Activated naive CD4-positive, alpha-beta T cell treated with anti-CD3 and anti-CD28 coated beads, Interleukin-2, amount 50 U/mL, for 72 hours (primary cell): ENCODE data around the gene SALL2. TPM values are rescaled to one million over a fixed set of nuclear protein-coding genes. Genes with fewer than 3 reads are reported as not detected.

Source experiments
- ATAC-seq, 2 donors: fragments of 150-1000 bp; cut with Tn5 transposase; 2 replicates each; pipeline ENCODE4 v1.10.0; 2021; ENCODE audit warnings: mild to moderate bottlenecking in 2 of 2, moderate library complexity in 2 of 2
- DNase-seq, 2 donors: peaks; one replicate each; pipeline ENCODE4 v3.0.0; 2021 to 2022; ENCODE audit warnings: low spot score in 2 of 2
- H3K27ac Mint-ChIP-seq, 2 donors: one replicate each; pipeline ENCODE4 v1.8.0; 2022; ENCODE audit warnings: mild to moderate bottlenecking in 2 of 2, mixed read lengths in 2 of 2
- H3K36me3 Mint-ChIP-seq, 2 donors: one replicate each; pipeline ENCODE4 v1.8.0; 2022; ENCODE audit warnings: mixed read lengths in 2 of 2
- H3K9me3 Mint-ChIP-seq, 2 donors: one replicate each; pipeline ENCODE4 v1.8.0; 2022; ENCODE audit warnings: mixed read lengths in 2 of 2
- total RNA-seq, 2 donors: library from RNA; stranded (reverse); gene quantifications; one replicate each; pipeline ENCODE4 v1.2.3, GENCODE V29; 2022

SALL2 gene
- total RNA-seq, 2 donors from 2014 or later, result 5.4 to 9.3 TPM

DNA sequence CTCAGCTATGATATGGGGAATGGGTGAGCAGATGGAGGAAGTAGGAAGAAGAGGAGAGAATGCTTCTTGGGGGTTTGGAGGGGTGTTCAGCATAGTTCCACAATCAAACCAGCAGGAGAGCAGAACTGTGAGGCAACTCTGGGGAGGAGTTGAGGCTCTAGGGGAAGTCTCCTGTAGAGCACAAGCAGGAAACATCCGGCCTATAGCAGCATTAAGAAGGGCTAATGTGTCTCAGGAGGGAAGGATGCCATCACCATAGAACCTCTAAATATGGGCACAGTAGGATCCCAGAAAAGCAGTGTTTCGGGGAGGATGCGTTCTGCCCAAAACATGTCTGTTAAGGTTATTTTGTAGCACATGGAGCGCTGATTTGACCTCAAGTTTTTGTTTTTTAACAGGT is 8.4 kb upstream of the SALL2 start:
- H3K27ac Mint-ChIP-seq, result no peak overlapping the region
- H3K9me3 Mint-ChIP-seq, result no peaks in the 10 kb centered on the region
- no peak for ATAC-seq
- DNase-seq, result no peak
- H3K36me3 Mint-ChIP-seq, result peaks cover 5 to 6% of the 10 kb centered on the region in 2 donors

DNA sequence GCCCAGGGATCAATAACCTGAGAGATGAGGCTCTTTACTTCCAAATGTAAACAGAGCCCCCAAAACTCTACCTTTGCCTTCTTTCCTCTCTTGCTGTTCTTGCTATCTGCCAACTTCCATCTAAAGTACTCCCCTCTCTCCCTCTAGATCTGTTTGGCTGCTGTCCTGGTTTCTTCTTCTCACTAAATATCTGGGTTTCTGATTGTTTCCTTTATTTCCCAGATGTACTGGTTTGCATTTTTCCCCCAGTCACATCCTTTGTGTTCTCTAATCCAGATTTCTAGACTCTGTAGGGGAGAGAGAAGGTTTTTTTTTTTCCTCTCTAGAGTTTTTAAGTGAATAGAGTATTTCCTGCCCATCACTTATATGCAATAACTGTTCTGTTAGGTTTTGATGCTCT is 7.1 kb upstream of the SALL2 start:
- Mint-ChIP-seq H3K27ac (no peak overlapping the region), H3K36me3 (peaks cover 5 to 6% of the 10 kb centered on the region in 2 donors), H3K9me3 (no peaks in the 10 kb centered on the region)
- ATAC-seq, result no peak
- DNase-seq, result no peak

DNA sequence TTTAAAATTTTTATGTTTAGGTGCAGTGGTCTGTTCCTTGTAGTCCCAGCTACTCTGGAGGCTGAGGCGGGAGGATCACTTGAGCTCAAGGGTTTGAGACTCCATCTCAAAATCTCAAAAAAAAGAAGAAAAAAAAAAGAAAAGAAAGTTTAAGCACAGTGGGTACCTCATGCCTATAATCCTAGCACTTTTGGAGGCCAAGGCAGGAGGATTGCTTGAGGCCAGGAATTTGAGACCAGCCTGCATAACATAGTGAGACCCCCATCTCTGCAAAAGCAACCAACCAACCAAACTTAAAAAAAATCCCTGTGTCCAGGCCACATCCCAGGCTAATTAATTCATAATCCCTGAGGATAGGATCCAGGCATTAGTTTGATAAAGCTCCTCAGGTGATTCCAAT is 3.4 kb upstream of the SALL2 start:
- no peaks in the 10 kb centered on the region for H3K9me3 Mint-ChIP-seq
- H3K36me3 Mint-ChIP-seq, result no peaks in the 10 kb centered on the region
- no peak overlapping the region for H3K27ac Mint-ChIP-seq
- no peak for ATAC-seq
- no peak for DNase-seq

- H3K27ac Mint-ChIP-seq, result no peak overlapping the region
- no peak for DNase-seq
- ATAC-seq, result no peak
- no peaks in the 10 kb centered on the region for H3K9me3 Mint-ChIP-seq
- no peaks in the 10 kb centered on the region for H3K36me3 Mint-ChIP-seq
Observed at GRCh38 chr14:21528381-21529348, 2.5 kb upstream of the SALL2 start.

- no peak for ATAC-seq
- Mint-ChIP-seq H3K9me3 (no peaks in the 10 kb centered on the region), H3K27ac (peak overlapping the region in 1 of 2 donors; percentile 21), H3K36me3 (no peaks in the 10 kb centered on the region)
- DNase-seq, result no peak
Observed at GRCh38 chr14:21527318-21527679, 1.2 kb upstream of the SALL2 start.

DNA sequence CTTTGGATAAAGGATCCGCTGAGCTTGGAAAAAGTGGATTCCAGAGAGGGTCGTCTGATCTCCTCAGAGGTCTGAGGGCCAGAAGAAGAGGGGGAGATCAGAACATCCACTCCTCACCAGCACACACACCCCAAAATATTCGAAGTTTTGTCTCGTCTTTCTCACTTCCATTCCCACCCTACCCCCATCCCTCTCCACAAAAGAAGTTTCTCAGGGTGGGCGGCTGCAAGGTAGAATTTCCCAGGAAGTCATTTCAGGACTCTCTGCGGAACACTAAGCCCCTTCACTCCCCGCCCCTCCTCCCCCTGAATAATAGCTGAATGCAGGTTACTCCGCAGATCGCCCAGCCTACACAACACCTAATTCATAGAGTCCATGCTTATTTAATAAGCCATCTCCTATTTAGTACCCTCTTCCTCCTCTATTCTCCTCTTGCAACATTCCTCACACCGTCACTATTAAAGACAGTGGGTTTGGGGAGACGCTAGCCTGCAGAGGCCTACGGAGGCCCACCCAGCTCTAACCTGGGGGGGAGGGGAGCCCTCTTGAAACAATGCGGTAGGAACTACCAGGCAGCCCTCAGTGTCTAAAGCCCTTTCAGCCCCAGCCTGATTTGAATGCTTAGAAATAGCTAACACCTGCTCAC is 649 bp upstream of the SALL2 start:
- DNase-seq (no peak), ATAC-seq (no peak)
- Mint-ChIP-seq H3K36me3 (no peaks in the 10 kb centered on the region), H3K9me3 (no peaks in the 10 kb centered on the region), H3K27ac (peak overlapping the region in 1 of 2 donors; percentile 43)

DNA sequence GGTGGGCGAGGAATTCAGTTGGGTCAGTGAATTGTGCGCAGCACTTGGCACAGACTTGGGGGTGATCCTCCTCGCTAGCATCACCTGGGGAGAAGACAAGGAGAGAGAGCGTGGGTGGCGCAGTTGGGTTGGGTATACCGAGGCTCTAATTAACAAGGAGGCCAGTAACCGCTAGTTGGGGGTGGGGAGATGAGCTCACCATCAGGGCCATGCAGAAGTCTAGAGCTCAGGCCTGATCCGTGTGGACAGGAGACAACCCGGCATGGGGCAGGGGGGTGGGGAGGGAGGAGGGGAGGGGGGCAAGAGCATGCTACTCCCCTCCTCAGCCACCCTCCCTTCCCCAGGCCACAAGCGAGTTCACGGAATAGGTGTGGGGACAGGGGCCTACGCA is 580 bp downstream of the SALL2 start:
- DNase-seq (no peak), ATAC-seq (no peak)
- no peaks in the 10 kb centered on the region for H3K9me3 Mint-ChIP-seq
- no peaks in the 10 kb centered on the region for H3K36me3 Mint-ChIP-seq
- H3K27ac Mint-ChIP-seq, result peak overlapping the region; percentile 32 to 43

GRCh38 chr14:21524575-21525490 is 1.3 kb downstream of the SALL2 start:
- H3K27ac Mint-ChIP-seq, result peak overlapping the region in 1 of 2 donors; percentile 43
- no peaks in the 10 kb centered on the region for H3K36me3 Mint-ChIP-seq
- ATAC-seq, result no peak
- DNase-seq, result no peak
- no peaks in the 10 kb centered on the region for H3K9me3 Mint-ChIP-seq

GRCh38 chr14:21523203-21523602 is 2.9 kb downstream of the SALL2 start:
- DNase-seq, result no peak
- H3K36me3 Mint-ChIP-seq, result no peaks in the 10 kb centered on the region
- no peaks in the 10 kb centered on the region for H3K9me3 Mint-ChIP-seq
- ATAC-seq, result no peak
- no peak overlapping the region for H3K27ac Mint-ChIP-seq

DNA sequence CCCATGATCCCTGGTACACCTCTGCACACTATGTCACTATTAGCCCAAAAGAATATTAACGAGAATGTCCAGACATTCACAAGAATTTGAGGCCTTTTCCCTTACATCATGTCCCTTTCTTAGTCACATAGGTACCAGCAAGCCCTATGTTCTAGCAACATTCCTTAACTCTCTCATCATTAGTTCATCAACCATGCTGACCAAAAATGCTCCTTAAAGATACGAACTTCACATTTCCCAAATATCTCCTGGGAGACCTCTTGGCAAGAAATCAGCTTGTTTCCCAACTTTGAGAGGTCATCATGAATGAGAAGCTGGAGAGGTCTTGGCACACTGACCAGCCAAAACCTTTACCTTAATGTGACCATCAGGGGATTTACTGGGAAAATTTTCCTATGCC is 4.6 kb downstream of the SALL2 start:
- DNase-seq (no peak), ATAC-seq (no peak)
- Mint-ChIP-seq H3K9me3 (no peaks in the 10 kb centered on the region), H3K27ac (no peak overlapping the region), H3K36me3 (no peaks in the 10 kb centered on the region)

DNA sequence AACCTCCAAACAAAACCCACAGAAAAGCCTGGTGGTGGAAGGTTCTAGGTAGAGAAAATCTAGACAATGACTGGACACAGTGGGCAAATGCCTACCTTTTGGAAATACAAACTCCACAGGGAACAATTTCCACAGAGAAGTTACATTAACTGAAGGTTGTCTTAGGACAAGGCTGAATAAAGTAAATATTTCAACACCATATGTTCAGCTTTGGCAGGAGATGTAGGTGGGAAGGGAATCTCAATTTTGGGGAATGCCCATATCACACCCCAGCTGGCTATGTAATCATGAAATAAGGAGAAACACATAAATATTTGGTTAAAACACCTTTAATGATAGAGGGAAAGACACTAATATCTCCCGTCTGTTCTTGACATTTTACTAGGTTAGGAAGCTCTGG is 5.4 kb downstream of the SALL2 start:
- Mint-ChIP-seq H3K27ac (no peak overlapping the region), H3K9me3 (no peaks in the 10 kb centered on the region), H3K36me3 (no peaks in the 10 kb centered on the region)
- ATAC-seq (no peak), DNase-seq (no peak)

DNA sequence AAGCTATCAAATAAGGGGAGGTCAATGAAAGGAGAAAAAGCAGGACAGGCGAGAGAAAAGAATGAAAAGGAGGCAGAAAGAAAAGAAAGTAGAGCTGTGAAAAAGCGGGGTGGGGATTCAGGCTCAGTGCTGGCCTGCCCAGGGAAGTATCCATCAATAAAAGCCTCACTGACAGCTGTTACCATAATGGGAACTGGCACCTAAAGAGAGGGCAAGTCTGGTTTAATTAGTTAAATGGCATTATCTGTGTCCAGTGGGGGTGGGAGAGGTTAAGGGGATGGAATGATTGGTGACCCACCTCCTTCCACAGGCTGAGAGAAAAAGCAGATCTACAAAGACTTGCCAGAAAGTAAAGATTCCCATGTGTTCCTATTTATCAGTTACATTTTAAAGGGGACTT is 7.4 kb downstream of the SALL2 start:
- no peaks in the 10 kb centered on the region for H3K9me3 Mint-ChIP-seq
- no peak overlapping the region for H3K27ac Mint-ChIP-seq
- no peaks in the 10 kb centered on the region for H3K36me3 Mint-ChIP-seq
- DNase-seq (no peak), ATAC-seq (no peak)

GRCh38 chr14:21514341-21514740 is 11.8 kb downstream of the SALL2 start:
- Mint-ChIP-seq H3K9me3 (no peaks in the 10 kb centered on the region), H3K27ac (no peak overlapping the region)

GRCh38 chr14:21510735-21511657 is 15.2 kb downstream of the SALL2 start, which contains the start of gene METTL3:
Gene METTL3 (minus strand): TSS chr14:21511340. CDS start chr14:21511223, 117 bp downstream.
- DNase-seq (peak; percentile 86 to 96), ATAC-seq (peak; percentile 98 to 99)
- no peaks in the 10 kb centered on the region for H3K9me3 Mint-ChIP-seq
- H3K36me3 Mint-ChIP-seq, result peaks cover 20 to 42% of the 10 kb centered on the region in 2 donors
- H3K27ac Mint-ChIP-seq, result peak within 1 kb of the TSS; percentile 93 to 95

More at GRCh38 chr14:21514341-21514740, 11.8 kb downstream of the SALL2 start:
- peaks cover 20 to 25% of the 10 kb centered on the region in 2 donors for H3K36me3 Mint-ChIP-seq
- DNase-seq (no peak), ATAC-seq (no peak)

DNA sequence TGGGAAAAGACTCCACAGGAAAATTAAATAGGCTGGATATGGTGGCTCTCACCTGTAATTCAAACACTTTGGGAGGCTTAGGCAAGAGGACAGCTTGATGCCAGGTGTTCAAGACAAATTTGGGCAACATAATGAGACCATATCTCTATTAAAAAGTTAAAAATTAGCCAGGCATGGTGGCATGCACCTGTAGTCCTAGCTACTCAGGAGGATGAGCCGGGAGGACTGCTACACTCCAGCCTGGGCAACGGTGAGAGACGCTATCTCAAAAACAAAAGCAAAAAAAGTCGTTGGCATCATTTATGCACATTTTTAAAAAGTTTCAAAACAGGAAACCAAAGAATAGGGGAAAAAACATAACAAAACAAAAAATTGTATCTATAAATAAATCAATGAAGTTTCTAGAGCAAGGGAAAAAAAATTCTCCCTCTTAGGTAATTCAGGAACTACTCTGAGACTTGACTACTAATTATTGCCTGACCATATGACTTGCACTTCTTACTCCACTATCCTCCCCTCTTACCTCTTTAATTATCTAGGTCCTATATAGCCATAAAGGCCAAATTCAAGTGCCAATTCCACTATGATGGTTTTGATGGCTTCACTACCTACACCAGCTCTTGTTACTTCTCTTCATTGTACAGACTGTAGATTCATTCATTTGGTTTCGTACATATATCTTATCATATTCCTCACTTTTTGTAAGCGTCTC is 16.6 kb downstream of the SALL2 start:
- peaks cover 20 to 50% of the 10 kb centered on the region in 2 donors for H3K36me3 Mint-ChIP-seq
- H3K27ac Mint-ChIP-seq, result peak overlapping the region; percentile 93 to 95
- DNase-seq (no peak), ATAC-seq (no peak)
- no peaks in the 10 kb centered on the region for H3K9me3 Mint-ChIP-seq
